ENCODE measurements around the gene ROPN1.
"Not testable (repeated sequence)": the region's sequence is repeated elsewhere in the genome, so short reads cannot be mapped to it uniquely, and the experiment has no call there.

Gene ROPN1

DNA sequence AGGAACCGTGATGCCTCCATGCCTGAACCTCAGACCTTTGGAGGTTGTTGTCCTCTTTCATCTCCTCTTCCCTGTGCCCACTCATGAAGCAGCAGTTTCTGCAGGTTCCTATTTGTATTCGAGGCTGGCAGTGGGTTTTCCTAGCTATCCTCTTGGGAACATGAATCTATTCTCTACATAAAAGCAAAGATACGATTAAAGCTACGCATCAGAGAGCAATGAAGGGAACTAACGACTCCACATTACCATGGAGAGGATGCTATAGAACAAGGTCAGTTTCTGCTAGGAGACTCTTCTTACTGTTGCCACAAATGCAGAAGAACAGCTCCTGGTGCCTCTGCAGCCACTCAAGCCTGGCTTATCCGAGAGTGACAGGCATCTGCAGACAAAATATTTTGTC lies 9.4 kb upstream of the ROPN1 start:
- FAIRE-seq = peak; percentile 54
- not testable (repeated sequence) for DNase-seq (ENCODE audit: insufficient read length, low spot score)

DNA sequence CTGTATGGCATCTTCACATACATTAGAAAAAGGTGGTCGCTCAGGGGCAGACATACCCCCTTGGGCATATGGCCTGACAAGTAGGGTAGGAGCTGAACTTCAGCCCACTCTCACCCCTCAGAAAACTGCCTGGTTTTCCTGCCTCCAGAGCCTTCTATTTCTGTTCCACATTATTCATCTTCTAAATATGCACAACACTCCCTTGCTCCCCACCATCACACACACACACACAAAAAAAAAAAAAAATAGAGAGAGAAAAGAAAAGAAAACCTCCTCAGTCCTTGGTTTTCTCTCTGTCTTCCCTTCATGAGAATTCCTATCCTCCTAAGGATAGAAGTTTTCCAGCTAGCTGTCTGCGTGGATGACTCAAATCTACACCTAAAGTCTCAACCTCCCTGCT lies 5.6 kb upstream of the ROPN1 start:
- FAIRE-seq (no peak), DNase-seq (ENCODE audit: insufficient read length, low spot score) (no peak)

DNA sequence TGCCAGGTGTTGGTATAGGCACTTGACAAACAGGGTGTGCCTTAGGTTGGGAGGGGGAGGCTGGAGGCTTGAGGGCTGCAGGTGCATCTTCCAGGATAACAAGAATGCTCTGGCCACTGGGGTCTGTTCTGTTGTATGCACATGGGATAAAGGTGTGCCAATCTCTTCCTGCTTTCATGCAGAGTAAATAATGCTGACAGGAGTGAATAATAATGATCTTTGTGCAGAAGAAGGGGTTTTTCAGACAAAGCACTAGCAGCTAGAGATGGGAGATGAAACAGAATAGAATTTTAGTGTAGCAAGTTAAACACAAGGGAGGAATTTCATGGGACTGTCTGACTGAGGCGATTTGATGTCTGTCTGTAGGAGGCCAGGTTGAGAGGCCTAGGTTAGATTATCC lies 1.9 kb upstream of the ROPN1 start:
- DNase-seq (ENCODE audit: insufficient read length, low spot score) (no peak), FAIRE-seq (no peak)

DNA sequence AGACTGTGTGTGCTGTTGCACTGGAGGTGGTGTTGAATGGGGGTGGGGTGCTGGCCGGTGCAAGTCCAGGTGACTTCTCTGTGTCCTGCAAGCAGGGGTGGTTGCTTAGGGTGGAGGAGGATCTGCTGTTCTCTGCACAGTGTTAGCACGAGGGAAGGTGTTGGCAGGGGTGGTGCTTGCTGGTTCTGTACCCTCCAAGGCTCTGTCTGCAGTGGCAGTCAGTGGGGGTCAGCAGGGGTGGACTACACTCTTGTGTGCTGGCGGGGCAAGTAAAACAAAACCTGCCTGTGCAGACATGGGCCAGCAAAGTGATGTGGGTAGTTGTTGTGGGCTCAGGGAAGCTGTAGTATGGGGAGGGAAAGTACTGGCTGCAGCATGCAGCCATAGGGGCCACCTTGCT lies 5.5 kb downstream of the ROPN1 start:
- DNase-seq (ENCODE audit: insufficient read length, low spot score) (no peak), FAIRE-seq (peak; percentile 36)

DNA sequence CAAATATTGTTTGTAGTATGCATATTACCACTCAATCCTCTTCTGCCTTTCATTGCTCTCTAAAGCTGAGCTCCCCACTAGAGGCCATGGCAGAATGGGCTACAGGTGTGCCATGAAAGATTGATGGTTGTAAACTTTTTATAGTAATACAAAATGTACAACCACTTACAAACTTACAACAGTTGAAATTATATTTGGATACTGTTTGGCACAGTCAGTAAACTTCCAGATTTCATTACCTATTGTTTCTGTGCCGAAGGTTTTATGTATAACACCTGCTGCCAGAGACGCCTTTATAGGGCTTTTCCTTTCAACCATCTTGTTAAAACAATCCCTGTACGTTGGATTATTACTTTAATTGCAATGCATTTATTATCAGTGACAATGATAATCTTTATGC lies 7.0 kb downstream of the ROPN1 start:
- DNase-seq (ENCODE audit: insufficient read length, low spot score) = no peak

DNA sequence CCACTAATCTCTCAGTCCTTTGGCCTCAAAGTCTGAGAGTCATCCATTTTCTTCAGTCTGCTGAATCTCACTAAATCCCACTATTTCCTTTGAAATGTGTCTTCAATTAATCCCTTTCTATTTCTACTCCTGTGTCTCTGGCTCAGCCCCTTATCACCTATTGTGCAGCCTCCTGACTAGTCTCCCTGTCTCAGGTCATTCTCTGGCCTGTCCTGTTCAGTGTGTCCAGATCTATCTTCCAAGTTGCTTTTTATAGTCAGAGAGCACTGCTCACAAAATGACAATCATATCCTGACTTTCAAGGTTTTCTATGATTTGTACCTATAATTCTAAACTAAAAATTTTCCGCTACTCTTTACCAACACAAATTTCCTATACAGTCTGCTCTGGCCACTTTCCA lies 7.6 kb downstream of the ROPN1 start:
- FAIRE-seq (no peak), DNase-seq (ENCODE audit: insufficient read length, low spot score) (no peak)

More for the DNA sequence above, 7.0 kb downstream of the ROPN1 start:
- no peak for FAIRE-seq

DNA sequence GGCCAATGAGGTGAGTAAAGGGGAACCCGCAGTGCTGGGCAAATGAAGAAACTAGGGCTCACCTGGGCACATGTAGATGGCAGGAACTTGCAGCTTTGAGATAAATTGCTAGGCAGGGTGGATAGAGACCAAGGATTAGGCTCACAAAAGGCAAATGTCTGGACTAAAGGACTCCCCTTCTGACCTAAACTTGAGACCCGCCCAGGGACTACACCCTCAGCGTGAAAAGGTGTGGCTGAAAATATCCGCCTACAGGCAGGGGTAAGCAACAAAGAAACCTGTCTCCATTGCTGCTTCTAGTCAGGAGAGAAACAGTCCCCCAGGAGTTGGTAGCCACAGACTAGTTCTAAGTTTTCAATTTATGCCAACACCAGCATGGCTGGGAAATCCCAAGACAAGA lies 10.6 kb downstream of the ROPN1 start:
- not testable (repeated sequence) for FAIRE-seq; DNase-seq (ENCODE audit: insufficient read length, low spot score)

DNA sequence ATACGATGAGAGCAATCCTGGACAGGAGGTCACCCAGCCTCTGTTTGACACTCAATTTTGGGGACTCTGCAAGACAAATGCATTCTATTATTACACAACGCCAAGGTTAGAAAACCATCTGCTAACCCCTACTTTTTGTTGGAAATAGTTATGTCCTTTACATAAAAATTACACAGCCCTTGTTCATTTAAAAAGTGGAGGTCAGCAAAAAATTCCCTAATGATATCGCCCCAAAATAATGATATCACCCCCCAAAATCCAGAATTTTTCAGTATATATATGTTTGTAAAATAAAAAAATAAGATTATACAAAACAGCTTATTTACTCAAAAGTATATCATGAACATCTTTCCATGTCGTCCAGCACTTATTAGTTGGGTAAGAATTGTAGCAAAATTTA lies 11.4 kb downstream of the ROPN1 start:
- FAIRE-seq = no peak
- no peak for DNase-seq (ENCODE audit: insufficient read length, low spot score)

DNA sequence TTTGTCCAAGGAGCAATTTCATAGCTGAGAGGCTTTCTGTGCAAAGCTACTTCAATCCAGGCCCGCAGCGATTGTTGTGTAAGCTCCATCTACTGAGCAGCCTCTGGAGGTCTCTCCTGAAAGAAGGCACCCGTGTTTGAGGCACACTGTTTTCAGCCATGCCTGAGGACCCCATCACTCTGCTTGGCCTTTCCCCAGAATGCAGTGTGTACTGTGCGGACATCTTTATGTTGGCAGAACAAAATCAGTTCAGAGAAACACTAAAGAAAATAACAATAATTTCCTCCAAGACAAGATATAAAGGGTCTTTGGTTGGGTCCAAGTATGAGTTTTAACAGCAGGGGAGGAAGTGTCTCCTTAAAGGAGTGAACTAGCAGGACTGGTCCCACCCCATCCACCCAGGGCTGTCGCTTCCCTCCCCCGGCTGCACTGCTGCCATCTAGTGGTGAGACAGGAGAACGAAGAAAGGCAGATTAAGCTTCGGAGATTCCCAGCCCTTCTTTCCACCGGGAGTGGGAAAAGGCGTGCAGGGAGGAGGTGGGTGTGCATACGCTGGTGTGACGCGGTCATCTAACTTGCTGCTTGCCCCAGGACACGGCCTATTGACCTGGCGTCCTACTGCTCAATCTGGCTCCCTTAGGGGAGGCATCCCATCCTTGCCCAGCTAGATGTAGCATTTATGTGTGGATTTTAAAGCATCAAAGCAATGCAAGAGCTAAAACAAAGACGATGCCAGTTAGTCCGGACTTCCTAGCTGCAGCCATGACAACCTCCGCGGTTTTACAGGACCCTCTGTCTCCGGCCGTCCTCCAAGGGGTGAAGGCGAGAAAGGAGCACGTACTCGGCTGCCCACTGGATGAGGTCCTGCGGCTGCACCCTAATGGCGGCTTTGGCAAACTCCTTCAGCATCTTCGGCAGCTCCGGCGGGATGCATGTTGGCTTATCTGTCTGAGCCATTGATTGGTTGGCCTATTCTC lies 12.1 kb downstream of the ROPN1 start:
- FAIRE-seq = peak; percentile 96
- DNase-seq (ENCODE audit: insufficient read length, low spot score) = peak; percentile 32

DNA sequence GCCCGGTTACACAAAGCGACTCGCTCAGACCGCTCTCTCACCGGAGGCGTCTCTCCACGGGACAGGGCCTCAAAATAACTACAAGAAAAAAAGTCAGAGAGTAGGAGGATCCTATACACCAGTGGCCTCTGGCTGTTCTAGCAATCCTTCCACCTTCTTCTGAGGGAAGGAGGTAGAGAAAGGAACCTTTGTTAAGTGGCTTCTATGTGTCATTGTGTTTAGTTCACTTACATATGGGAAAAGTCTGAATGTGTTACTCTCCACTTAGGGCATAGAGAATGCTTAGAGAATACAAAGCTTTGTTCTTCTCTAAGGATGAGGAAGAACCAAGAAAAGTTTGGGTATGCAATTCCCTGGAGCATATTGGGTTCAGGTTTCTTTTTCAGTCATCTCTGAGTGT lies 15.0 kb downstream of the ROPN1 start:
- DNase-seq (ENCODE audit: insufficient read length, low spot score); FAIRE-seq: not testable (repeated sequence)

DNA sequence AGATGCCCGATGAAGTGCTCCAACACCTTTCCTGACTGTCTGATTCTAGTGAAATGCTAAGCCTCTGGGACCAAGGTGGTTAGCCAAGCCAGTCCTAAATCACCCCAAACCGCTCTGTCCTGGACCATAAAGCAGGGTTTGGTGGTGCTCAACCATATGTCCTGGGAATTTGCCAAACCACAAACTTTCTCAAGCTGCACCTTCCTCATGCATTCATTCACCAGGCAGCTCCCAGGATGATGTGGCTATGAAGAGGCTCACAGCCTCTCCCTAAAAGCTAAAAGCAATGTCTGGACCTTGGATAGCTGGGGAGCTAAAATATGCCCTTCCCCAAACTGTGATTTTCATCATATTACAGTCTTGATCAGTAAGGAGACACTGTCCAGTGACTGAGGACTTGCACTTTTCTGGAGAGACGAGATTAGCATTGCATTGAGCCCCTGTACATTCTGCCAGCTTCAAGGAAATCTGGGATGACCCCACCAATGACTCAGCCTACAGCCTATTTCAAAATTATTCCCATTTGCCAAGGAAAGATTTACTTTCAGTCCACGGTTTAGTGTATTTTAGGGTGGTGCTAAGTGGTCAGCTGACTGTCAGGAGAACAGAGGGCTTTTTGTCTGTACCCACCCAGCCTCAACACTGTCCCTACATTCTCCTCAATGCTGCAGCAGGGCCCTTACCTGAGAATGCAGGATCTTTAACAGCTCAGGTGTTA lies 15.6 kb downstream of the ROPN1 start:
- not testable (repeated sequence) for FAIRE-seq; DNase-seq (ENCODE audit: insufficient read length, low spot score)

DNA sequence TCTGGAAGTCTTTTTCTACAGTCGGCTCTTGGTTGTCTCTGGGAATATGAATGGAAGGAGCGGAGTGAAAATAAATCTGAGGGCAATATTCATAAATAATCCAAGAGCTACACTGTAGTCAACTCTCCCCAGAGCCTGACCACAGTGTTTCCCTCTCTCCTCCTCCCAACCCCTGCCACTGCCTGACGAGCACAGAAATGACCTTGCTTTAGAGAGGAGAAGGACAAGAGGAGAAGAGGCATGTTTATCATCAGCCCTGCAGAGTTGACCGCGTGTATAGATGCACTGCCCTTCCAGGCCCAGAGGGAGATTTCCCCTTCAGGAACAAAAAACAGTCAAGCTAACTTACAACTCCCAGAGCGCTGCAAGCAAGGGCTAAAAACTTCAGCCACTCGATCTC lies 16.9 kb downstream of the ROPN1 start:
- DNase-seq (ENCODE audit: insufficient read length, low spot score); FAIRE-seq: not testable (repeated sequence)

DNA sequence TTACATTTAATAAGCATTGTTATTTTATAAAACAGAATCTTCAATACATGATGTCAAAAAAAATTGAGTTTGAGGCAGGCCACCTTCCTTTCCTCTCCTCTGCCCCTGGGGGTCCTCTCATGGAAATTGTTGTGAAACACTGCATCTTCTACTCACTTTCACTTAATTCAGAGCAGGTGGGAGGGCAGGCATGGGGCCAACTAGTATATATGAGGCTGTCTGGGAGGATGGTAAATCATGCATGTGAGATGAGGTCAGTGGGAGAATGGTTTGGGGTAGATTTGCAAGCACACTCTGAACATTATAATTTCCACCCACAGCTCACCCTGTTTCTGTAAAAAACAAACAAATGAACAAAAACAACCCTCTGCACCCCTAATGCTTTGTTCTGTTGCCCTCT lies 20.5 kb downstream of the ROPN1 start:
- DNase-seq (ENCODE audit: insufficient read length, low spot score) (no peak), FAIRE-seq (no peak)

DNA sequence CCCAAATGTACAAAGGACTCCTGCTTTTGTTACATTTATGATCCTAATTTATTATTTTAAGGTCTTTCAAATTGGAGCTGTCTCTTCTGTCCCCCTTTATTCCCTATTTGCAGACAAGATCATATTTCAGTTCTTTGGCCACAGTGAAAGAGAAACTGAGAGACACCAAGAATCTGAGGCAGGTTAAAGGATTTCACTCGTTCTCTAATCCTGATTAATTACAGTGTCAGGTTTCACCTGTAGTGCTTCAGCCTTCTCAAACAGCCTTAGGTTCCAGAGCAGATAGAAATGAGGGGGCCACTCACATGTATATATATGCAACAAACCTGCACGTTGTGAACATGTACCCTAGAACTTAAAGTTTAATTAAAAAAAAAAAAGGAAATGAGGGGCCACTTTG lies 24.7 kb downstream of the ROPN1 start:
- peak; percentile 49 for FAIRE-seq
- DNase-seq (ENCODE audit: insufficient read length, low spot score) = not testable (repeated sequence)

DNA sequence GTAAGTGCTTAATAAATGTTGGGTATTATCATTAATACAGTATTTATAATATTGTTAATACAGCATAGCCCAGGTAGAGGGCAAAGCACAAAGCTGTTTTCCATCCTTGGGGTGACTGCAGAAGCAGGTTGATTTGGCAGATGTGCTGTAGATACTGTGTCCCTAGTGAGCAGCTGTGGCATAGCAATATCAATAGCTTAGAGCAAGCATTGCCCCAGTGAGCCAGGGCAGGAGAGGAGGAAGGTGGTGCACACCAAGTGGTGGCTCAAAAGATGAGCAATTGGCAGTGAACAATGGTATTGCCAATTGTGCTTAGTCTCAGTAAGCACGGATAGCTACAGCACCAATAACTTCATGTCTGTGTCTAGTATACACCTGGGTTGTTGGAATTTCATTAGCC lies 25.1 kb downstream of the ROPN1 start:
- DNase-seq (ENCODE audit: insufficient read length, low spot score) = not testable (repeated sequence)
- FAIRE-seq = peak; percentile 95

DNA sequence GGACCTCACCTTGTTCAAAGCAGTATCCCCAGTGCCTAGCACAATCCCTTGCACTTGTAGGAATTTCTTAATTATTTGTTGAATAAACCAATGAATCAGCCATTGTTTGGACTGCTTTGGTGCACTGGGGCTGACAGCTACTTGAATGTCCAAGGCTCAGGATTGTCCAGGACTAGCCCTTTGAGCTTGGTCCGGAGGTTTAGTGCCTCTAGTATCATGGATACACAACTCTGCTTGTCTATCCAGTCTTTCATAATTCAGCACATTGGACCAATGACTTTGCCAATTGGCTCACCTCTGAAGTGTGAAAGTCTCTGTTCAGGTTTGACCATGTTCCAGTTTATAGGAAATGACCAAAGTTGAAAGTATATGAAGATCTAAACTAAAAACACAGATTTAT lies 27.1 kb downstream of the ROPN1 start:
- FAIRE-seq = peak; percentile 40
- DNase-seq (ENCODE audit: insufficient read length, low spot score) = not testable (repeated sequence)

DNA sequence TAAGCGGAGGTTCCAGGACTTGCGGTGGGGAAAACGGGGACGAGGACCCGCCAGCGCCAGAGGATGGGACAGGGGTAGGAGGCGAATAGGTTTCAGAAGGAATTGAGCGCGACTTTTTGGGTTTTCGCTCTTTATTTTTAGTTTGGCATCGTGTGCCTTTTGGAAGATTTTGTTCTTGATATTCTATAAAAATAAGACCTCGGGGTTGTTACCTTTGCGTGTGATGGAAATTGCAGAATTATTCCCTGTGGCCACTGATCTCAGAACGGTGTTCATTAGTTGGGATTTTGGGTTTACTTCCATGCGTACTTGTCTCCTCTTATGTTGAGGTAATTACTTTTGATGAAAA lies 30.4 kb downstream of the ROPN1 start:
- no peak for FAIRE-seq
- DNase-seq (ENCODE audit: insufficient read length, low spot score) = no peak

DNA sequence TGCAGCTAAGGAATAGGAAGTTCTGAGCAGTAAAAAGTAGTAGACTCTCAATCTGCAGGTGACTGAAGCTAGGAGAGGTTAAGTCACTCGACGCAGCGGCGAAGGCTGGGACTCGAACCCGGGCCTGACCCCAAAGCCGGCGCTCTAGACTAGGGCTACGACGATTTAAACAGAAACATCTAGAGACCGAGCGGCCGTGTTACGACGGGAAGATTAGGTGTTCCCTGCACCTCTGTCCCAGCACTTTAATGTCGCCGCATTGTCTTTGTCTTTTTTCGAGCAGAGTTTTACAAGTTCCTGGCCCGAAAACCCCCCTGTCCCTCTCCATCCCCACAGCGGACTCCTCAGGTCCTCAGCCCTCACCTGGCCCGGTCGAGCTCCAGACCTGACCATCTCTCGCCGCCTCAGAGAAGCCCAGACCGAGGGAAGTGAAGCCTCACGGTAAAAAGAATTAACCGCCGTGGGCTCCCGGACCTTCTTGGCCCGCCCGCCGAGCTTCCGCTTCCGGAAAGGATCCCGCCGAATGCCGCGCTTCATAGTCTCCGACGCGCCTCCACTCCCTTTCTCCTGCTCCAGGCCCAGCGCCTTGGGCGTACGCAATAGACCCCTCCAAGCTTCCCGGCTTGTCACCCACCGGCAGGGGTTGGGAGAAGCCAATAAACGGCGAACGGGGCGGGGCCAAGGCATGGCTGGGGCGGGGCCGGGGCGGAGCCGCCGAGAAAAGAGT lies 31.0 kb downstream of the ROPN1 start, which contains the start of gene CCDC14:
Gene CCDC14, minus strand, starts transcription at position 449 of the 727 bp plus-strand sequence. Its CDS starts 56 bp downstream, at position 393.
- FAIRE-seq (peak; percentile 79), DNase-seq (ENCODE audit: insufficient read length, low spot score) (peak; percentile 95)

DNA sequence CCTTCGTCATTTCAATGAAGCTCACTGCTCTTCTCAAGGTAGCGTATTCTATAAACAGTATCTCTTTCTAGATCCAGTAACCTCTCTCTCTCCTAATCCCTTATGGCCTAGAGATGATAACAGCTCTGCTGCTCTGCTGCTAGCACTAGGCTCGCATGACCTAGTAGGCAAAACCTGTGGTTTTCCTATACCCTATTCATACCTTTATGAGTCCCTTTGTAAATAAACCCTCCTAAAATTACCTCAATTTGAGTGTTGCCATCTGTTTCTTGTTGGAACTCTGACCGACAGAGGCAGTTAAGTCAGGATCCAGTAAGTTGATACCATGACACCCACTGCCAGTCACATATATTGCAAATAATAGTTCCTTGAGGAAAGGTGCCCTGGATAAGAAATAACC lies 38.2 kb downstream of the ROPN1 start:
- DNase-seq (ENCODE audit: insufficient read length, low spot score) (no peak), FAIRE-seq (no peak)

DNA sequence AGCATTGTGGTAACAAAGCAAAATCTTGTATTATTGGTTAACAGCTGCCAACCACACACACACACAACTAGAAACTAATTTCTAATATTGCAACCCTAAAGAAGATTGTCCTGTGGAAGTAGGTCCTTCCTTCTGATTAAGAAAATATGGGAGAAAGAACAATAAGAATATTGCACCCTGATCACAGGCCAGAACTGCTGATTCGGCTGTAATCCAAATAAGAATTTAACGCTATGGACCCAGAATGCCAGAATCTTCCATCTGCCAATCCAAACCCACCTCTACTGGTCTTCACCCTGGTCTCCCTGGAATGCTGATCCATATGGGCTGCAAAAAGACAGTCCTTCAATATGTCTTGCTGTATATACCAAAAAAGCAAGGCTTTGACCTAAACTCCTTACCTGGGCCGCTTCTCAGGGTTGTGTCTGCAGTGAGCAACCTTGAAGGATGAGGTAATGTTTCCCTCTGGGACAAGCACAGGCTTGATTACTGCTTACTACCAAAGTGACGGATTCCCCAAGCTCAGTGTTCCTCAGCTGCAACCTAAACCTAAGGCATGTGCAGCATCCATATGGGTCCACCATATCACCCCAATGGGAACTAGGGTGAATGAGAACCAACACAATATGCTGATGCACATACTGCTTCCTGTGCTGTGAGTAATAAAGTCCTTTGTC lies 38.9 kb downstream of the ROPN1 start:
- FAIRE-seq = no peak

More for the DNA sequence above, 38.9 kb downstream of the ROPN1 start:
- DNase-seq (ENCODE audit: insufficient read length, low spot score) = no peak

Data from HTR-8/SVneo (cell line).